Measurements from ENCODE around the gene TMC2. TPM values are rescaled to one million over a fixed set of nuclear protein-coding genes. Genes with fewer than 3 reads are reported as not detected.

TMC2 gene
- total RNA-seq, 1 donor from 2014 or later, result not detected

DNA sequence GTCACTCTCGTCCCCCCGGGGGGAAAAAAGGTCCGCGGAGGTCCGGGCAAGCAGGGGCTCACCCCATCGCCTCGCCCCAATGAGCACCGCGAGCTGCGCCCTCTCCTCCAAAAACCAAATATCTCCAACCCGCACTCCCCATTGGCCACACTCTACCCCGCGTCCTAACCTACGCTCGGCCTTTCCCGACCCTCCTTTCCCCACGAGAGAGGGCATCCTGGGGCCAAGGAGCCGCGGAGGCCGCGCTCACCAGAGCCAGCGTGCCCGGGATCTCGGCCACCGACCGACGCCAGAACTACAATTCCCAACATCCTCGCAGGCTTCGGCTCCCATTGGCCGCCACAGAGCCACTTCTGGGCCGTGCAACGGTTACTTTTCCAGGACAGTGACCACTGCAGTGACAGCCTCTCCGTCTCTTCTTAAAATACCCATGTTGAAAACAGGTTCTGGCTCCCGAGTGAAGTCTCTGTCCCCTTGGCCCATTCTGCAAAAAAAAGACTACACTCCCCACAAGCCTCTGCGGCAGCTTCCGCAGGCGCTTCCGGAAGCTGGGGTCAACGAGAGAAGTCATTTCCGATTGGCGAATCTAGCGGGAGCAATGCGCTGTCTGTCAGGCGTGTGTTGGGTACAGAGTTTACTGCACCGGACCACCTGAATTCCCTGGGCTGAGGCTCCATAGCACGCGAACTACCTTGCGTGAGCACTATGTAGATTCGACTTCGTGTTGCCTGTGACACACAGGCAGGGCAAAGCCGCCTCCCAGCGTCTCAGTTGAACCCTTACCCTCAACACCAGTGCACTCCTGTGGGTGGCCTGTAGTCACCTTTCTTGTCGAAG, 27.5 kb upstream of the TMC2 start, which contains the start of gene ZNF343:
TSS of gene ZNF343 (minus strand) at position 285 of the 837 bp plus-strand sequence. CDS start 15,020 bp downstream, outside the sequence.
- Histone ChIP-seq H3K36me3 (ENCODE audit: control insufficient read depth, insufficient read depth, low read length) (no peaks in the 10 kb centered on the region), H3K4me3 (ENCODE audit: low read depth, low read length) (peak within 1 kb of the TSS; percentile 99), H3K27me3 (ENCODE audit: control insufficient read depth, insufficient read depth, low read length) (no peaks in the 10 kb centered on the region)
- peak; percentile 31 for DNase-seq (ENCODE audit: low read depth)
- TF ChIP-seq, protein P1, sequence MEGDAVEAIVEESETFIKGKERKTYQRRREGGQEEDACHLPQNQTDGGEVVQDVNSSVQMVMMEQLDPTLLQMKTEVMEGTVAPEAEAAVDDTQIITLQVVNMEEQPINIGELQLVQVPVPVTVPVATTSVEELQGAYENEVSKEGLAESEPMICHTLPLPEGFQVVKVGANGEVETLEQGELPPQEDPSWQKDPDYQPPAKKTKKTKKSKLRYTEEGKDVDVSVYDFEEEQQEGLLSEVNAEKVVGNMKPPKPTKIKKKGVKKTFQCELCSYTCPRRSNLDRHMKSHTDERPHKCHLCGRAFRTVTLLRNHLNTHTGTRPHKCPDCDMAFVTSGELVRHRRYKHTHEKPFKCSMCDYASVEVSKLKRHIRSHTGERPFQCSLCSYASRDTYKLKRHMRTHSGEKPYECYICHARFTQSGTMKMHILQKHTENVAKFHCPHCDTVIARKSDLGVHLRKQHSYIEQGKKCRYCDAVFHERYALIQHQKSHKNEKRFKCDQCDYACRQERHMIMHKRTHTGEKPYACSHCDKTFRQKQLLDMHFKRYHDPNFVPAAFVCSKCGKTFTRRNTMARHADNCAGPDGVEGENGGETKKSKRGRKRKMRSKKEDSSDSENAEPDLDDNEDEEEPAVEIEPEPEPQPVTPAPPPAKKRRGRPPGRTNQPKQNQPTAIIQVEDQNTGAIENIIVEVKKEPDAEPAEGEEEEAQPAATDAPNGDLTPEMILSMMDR (IDR thresholded peaks at IDR 0.05; ENCODE audit: insufficient read depth, low read length, poor library complexity, severe bottlenecking), result no peak

DNA sequence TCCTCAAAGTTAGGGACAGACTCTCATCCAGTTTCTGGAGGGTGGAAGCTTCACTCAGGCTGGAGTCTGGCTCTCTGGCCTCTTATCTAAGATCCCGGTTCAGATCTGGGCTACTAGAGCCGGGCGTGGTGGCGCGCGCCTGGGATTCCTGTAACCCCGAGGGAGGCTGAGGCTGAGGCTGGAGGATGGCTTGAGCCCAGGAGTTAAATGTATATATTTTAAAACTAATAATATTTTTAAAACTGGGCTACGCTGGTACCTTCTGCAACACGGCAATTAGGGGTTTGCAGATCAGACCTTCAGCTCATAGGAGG, 26.9 kb upstream of the TMC2 start:
- no peak for DNase-seq (ENCODE audit: low read depth)
- TF ChIP-seq, protein P1 (IDR thresholded peaks at IDR 0.05; ENCODE audit: insufficient read depth, low read length, poor library complexity, severe bottlenecking), result peak; percentile 1
- no peaks in the 10 kb centered on the region for H3K36me3 ChIP-seq (ENCODE audit: control insufficient read depth, insufficient read depth, low read length)
- H3K4me3 ChIP-seq (ENCODE audit: low read depth, low read length), result peak overlapping the region; percentile 99
- H3K27me3 ChIP-seq (ENCODE audit: control insufficient read depth, insufficient read depth, low read length), result no peaks in the 10 kb centered on the region

DNA sequence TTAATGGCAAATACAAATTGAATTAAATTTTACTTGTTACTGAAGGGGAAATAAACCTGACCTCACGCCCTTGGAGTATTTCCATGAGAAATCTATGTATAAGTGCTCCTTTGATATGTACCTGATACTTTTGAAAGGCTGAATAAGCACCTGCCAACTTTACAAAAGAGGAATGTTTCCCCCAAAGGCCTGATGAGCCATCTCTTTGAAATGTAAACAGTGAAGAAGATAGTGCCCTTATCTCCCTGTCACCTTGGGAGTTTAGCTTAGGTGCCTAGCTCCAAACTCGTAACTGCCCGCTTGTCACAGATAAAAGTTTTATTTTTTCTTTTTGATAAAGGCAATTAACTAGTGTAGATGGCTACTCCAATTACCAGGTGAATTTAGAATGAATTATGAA, 26.6 kb upstream of the TMC2 start:
- DNase-seq (ENCODE audit: low read depth), result no peak
- Histone ChIP-seq H3K36me3 (ENCODE audit: control insufficient read depth, insufficient read depth, low read length) (no peaks in the 10 kb centered on the region), H3K4me3 (ENCODE audit: low read depth, low read length) (no peak overlapping the region), H3K27me3 (ENCODE audit: control insufficient read depth, insufficient read depth, low read length) (no peaks in the 10 kb centered on the region)
- TF ChIP-seq, protein P1 (IDR thresholded peaks at IDR 0.05; ENCODE audit: insufficient read depth, low read length, poor library complexity, severe bottlenecking), result no peak

DNA sequence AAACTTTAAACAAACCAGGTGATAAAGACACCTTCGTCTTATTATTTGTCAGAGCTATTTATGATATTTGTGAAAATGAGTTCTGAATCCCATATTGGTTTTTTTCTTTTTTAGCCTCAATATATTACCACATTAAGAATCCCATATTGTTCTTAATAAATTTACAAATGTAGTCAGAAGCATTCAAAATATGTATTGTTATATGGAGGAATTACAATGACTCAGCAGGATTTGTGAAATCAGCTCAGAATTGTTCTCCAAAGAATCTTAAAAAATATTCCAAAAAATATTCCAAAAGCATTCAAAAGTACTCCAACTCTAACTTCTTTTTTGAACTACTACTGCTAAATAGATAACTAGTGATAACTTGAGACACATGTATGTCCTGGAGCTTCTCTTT, 21.2 kb upstream of the TMC2 start:
- TF ChIP-seq, protein P1 (IDR thresholded peaks at IDR 0.05; ENCODE audit: insufficient read depth, low read length, poor library complexity, severe bottlenecking), result no peak
- no peaks in the 10 kb centered on the region for H3K36me3 ChIP-seq (ENCODE audit: control insufficient read depth, insufficient read depth, low read length)
- H3K4me3 ChIP-seq (ENCODE audit: low read depth, low read length), result no peak overlapping the region
- H3K27me3 ChIP-seq (ENCODE audit: control insufficient read depth, insufficient read depth, low read length), result no peaks in the 10 kb centered on the region
- DNase-seq (ENCODE audit: low read depth), result no peak

DNA sequence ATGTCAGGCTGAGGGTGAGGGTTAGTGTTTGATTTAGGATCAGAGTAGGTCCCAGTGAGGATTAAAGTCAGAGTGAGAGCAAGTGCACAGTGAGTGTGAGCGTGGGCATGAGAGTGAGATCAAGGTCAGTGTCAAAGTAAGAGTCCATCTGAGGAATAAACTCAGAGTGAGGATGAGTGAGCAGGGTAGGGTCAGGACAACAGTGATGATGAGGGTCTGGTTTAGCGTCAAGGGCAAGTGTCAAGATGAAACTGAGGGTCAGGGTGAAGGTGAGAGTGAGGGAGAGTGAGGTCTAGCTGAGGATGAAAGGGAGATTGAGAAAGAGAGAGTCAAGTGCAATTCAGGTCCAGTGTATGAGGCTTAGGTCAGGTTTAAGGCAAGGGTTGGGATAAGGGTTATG, 20.0 kb upstream of the TMC2 start:
- TF ChIP-seq, protein P1 (IDR thresholded peaks at IDR 0.05; ENCODE audit: insufficient read depth, low read length, poor library complexity, severe bottlenecking), result no peak
- Histone ChIP-seq H3K4me3 (ENCODE audit: low read depth, low read length) (no peak overlapping the region), H3K36me3 (ENCODE audit: control insufficient read depth, insufficient read depth, low read length) (no peaks in the 10 kb centered on the region), H3K27me3 (ENCODE audit: control insufficient read depth, insufficient read depth, low read length) (no peaks in the 10 kb centered on the region)
- no peak for DNase-seq (ENCODE audit: low read depth)

DNA sequence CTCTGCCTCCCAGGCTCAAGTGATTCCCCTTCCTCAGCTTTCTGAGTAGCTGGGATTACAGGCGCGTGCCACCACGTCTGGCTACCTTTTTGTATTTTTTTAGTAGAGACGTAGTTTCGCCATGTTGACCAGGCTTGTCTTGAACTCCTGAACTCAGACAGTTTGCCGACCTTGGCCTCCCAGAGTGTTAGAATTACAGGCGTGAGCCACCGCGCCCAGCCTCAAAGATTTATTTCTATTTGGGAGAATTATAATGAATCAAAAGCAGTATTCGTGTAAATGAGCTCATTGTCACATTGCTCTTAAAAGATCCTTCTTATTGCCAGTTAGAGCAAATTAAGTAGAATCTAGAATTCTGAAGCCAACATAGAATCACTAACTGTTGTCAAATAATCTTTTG, 18.3 kb upstream of the TMC2 start:
- Histone ChIP-seq H3K4me3 (ENCODE audit: low read depth, low read length) (no peak overlapping the region), H3K27me3 (ENCODE audit: control insufficient read depth, insufficient read depth, low read length) (no peaks in the 10 kb centered on the region), H3K36me3 (ENCODE audit: control insufficient read depth, insufficient read depth, low read length) (no peaks in the 10 kb centered on the region)
- no peak for DNase-seq (ENCODE audit: low read depth)
- TF ChIP-seq, protein P1 (IDR thresholded peaks at IDR 0.05; ENCODE audit: insufficient read depth, low read length, poor library complexity, severe bottlenecking), result no peak
